Stromal cell of bone marrow (primary cell): ENCODE results near the gene PDAP1.
"Not testable (repeated sequence)": the region's sequence is repeated elsewhere in the genome, so short reads cannot be mapped to it uniquely, and the experiment has no call there.

Experiments
- DNase-seq: peaks from one replicate; pipeline ENCODE4 v3.0.0-alpha.2; 2012; ENCODE audit warnings: low read depth

PDAP1 gene

DNA sequence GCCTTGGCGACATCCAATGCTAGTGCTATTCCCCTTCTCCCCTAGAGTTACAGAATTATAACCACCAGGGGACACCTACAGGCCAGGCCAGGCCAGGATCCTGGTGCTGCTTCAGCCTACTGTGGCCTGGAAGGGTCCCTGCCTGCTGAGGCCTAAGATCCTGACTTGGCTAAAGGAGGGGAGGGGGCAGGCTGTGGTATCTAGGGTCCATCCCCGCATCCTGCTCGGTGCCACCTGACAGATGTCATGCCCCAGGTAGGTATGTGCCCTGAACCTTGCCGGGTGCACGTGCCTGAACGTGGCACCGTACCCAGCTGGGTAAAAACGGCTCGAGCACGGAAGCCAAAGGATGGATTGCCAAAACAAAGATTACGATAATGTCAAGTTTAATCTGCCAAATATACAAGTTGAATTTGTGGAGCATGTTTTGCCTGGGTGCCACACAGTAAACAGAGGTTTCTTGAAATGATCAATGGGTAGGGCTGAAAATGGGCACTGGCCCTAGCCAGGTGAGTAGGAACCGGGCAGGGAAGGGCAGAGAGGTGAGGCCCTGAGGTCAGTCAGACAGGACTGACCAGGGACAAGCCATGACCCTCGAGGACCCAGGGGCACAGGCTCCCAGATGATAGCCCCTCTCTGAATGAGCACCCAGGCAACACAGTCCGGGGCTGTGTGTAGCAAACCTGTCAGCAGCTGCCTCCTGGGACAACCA is 12.6 kb downstream of the PDAP1 start:
- DNase-seq = no peak

DNA sequence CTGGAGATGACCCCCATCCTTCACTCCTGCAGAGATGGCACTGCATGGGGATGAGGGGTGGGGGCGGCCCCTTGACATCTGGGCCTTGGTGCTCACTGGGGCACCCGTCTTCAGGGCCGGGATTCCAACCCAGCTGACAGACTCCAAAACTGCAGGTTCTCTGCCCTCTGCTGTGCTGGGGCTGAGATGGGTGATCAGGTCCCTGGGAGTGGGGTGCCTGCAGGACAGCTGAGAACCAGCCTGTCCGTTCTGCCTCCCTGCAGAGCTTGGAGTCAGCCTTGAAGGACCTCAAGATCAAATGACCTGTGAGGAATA is 14.3 kb downstream of the PDAP1 start:
- DNase-seq = no peak

DNA sequence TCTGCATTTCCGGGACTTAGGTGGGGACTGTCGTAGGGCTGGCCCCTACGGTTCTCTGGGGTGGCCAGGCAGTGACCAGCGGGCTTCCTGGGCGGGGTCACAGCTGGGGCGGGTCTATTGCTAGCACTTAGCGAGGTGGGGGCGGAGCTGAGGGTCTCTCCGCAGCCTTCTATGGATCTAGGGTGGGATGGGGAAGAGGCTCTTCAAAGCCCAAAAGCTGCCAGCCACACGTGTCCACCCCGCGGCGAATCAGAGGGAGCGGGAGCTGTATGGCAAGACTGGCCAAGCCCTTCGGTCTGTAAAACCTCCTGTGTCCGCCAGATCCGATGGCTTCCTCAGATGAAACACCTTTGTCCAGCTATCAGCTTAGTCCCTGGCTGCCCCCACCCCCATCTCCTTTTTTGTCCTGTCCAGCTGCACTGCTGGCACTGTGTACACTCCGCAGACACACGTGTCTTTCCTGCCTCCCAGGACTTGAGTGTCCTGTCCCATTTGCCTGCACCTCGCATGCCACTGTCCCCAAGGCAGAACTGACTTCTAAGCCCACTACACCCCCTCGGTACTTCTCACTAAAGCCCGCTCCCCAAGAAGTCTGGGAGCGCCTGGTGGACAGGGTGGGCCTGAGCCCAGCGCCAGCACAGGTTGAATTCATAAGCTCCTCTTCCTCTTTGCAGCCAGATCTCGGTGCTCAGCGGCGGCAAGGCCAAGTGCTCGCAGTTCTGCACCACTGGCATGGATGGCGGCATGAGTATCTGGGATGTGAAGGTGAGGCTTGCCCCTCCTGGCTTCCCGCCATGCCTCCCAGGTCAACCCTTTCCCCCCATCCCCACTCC is 14.8 kb downstream of the PDAP1 start:
- no peak for DNase-seq

DNA sequence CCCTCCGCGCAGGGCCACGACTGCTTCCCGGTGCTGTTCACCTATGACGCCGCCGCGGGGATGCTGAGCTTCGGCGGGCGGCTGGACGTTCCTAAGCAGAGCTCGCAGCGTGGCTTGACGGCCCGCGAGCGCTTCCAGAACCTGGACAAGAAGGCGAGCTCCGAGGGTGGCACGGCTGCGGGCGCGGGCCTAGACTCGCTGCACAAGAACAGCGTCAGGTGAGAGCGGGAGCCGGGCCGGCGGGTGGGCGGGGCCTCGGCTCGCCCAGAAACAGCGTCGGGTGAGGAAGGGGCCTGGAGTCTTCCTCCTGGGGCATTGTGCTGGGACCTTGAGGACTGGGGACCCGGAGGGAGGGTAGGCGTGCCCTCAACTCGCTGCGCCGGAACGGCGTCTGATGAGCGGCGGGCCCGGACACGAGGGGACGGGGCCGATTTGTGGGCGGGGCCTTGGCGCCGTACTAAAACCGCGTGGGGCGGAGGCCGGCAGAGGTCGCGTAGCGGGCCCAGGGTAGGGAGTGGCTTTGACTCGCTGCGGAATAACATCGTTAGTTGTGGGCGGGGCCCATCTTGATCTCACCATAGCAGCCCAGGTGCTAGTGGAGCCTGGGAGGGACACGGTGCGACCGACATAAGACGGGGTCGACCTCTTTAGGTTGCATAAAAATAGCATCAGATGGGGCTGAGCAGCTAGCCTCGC is 15.6 kb downstream of the PDAP1 start:
- DNase-seq = no peak

DNA sequence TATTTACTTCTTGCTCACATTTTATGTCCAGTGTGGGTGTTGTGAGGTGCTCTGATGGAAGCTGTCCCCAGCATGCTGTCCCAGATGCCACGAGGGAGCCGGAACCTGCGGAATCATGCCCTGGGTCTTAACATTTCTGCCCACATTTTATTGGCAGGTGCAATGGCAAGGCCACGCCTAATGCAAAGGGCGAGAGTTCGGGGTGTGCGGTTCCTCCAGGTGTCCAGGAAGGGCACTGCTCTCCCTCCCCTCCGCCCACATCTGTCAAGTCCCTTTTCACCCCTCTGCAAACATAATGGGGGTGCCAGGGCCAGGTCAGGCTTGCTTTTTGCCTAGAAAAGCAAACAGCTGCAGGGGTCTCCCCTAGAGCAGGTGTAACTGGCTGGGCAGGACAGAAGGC is 16.4 kb downstream of the PDAP1 start:
- DNase-seq = no peak

DNA sequence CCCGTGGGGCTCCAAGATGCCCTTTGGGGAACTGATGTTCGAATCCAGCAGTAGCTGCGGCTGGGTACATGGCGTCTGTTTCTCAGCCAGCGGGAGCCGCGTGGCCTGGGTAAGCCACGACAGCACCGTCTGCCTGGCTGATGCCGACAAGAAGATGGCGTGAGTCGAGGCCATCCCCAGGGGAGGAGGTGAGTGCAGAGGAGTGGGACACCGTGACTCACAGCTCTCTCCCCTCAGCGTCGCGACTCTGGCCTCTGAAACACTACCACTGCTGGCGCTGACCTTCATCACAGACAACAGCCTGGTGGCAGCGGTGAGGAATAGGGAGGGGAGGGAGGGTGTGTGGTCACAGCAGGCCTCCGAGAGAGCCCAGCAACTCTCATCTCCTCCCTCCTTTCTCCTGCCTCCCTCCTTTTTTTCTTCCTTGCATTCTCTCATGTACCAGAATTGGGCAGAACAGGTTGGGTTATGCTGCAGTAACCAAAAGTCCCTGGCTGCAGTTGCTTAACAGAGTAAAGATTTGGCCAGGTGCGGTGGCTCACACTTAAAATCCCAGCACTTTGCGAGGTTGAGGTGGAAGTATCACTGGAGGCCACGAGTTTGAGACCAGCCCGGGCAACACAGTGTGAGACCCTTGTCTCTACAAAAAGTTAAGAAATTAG is 17.3 kb downstream of the PDAP1 start:
- DNase-seq = no peak

DNA sequence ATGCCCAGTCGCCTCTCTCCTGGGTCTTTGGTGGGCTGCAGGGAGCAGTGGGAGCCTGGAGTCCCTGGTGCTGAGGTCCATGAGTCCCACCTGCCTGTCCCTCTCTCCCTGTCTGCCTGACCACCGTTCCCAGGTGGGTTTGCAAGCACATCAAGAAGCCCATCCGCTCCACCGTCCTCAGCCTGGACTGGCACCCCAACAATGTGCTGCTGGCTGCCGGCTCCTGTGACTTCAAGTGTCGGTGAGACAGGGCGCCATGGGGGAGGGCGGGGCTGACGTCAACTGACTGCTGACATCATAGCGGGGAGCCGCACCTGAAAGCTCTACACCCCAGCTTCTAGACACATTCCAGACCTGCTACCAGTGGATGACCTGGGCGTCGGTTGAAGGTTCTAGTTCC is 18.6 kb downstream of the PDAP1 start:
- no peak for DNase-seq

DNA sequence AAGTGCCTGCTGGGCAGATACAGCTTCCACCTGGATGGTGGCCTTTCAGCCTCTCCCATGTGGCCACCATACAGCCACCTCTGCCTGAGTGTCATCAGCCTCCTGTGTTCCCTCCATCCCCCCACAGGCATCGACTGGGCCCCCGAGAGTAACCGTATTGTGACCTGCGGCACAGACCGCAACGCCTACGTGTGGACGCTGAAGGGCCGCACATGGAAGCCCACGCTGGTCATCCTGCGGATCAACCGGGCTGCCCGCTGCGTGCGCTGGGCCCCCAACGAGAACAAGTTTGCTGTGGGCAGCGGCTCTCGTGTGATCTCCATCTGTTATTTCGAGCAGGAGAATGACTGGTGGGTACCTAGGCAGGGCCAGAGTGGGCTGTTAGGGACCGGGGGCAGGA is 20.5 kb downstream of the PDAP1 start:
- DNase-seq = no peak

DNA sequence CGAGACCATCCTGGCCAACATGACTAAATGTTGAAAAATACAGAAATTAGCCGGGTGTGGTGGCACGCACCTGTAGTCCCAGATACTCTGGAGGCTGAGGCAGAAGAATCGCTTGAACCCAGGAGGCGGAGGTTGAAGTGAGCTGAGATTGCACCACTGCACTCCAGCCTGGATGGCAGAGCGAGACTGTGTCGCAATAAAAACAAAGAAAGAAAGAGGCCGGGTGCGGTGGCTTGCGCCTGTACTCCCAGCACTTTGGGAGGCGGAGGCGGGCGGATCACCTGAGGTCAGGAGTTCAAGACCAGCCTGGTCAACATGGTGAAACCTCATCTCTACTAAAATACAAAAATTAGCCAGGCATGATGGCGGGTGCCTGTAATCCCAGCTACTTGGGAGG is 21.2 kb downstream of the PDAP1 start:
- DNase-seq = not testable (repeated sequence)

DNA sequence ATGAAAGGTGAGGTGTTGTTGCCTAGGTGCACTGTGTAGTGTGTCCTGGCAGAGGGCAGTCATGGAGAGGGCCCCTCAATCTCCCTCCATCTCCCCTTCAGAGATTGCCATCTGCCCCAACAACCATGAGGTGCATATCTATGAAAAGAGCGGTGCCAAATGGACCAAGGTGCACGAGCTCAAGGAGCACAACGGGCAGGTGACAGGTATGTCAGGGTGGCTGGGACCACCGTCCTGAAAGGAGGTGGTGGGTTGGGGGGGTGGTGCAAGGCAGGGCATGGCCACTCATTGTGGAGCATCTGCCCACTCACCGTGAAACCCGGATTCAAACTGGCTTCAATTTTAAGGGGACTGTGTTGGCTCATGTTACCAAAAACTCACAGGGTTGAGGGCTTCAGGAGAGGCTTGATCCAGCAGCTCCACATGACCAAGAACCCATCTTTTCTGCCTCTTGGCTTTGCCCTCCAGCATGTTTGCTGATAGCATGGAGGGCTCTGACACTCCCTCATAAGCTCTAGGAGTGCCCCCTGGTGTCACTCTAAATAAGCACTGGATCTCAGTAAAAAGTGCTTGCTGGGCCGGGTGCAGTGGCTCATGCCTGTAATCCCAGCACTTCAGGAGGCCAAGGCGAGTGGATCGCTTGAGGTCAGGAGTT is 21.7 kb downstream of the PDAP1 start:
- DNase-seq = no peak

DNA sequence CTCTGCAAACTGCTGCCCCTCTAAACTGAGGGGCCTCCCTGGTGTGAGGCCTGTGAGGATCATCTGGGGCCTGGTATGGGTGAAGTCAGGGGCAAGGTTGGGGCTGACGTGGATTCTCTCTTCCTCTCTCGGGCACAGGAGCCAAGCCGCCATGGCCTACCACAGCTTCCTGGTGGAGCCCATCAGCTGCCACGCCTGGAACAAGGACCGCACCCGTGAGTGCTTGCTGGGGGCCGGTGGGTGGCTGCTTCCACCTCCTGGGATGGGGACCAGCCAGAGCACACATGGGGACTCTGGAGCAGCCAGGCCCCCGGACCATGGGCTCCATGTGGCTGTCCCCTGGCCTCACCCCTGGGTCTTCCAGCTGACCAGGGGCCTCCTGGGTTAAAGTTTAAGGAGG is 22.8 kb downstream of the PDAP1 start:
- no peak for DNase-seq

DNA sequence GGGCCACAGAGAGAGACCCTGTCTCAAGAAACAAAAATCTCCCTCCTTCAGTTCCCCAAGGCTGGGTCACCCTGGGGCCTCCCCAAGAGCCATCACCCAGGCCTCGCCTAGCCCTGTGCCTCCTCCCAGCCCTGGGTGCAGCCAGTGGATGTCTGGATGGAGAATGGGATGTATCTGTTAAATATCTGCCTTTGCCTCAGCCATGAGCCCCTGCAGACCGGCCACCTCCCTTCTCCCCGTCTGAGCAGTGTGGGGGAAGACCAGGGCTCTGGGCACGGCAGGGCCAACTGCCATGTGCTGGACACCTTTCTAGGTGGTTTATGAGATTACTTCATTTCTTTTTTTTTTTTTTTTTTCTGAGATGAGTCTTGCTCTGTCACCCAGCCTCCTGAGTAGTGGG is 23.9 kb downstream of the PDAP1 start:
- DNase-seq = no peak

DNA sequence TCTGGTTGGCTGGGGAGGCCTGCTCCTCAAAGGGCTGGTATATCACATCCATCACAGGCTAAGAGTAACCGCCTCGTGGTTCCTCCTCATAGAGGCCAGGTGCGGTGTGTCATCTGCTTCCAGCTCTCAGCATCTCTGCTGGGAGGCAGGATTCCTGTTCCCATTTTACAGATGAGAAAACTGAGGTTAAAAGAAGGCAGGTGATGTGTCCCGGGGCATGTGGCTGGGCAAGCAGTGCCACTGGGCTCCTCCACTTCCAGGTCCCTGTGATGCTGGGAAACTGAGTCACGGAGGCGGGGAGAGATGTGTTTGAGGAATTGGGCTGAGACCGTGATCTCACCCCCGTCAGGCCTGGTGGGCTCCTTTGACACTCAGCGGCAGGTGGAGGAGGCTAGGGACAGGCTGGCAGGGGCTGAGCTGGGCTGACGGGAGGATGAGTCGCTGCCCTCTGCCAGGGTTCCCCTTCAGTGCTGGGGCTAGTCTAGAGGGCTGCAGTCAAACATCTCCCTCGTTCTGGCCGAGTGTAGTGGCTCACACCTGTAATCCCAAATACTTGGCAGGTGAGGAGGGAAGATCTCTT is 24.5 kb downstream of the PDAP1 start:
- DNase-seq = no peak

DNA sequence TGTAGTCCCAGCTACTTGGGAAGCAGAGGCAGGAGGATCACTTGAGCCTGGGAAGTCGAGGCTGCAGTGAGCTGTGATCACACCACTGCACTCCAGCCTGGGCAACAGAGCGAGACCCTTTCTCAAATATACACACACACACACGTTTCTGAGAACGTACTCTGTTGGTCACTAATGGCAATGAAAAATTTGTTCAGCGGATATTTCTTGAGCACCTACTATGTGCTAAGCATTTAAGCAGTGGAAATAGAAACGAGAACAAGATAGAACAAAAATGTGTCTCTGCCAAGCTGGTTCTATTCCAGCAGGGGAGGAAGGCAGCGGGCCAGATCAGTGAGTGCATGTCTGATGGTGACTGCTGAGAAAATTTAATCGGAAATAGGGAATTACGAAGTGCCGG is 25.2 kb downstream of the PDAP1 start:
- no peak for DNase-seq

DNA sequence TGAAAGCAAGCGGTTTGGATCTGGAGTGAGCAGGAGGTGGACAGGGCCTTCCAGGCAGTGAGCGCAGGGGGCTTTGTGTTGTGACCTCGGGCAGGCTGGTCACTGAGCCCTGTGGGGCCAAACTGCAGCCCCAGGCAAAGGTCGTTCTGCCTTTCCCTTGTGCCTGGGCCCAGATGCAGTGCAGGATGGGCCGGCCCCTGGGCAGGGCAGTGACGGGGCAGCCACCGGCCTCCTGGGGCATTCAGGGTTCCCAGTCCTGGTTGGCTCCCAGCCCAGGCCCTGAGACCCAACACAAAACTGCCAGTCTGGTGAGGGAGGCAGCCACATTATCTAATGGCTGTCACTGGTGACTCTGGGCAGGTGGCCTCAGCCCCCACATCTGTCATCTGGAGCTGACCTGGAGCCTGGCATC is 26.7 kb downstream of the PDAP1 start:
- no peak for DNase-seq

DNA sequence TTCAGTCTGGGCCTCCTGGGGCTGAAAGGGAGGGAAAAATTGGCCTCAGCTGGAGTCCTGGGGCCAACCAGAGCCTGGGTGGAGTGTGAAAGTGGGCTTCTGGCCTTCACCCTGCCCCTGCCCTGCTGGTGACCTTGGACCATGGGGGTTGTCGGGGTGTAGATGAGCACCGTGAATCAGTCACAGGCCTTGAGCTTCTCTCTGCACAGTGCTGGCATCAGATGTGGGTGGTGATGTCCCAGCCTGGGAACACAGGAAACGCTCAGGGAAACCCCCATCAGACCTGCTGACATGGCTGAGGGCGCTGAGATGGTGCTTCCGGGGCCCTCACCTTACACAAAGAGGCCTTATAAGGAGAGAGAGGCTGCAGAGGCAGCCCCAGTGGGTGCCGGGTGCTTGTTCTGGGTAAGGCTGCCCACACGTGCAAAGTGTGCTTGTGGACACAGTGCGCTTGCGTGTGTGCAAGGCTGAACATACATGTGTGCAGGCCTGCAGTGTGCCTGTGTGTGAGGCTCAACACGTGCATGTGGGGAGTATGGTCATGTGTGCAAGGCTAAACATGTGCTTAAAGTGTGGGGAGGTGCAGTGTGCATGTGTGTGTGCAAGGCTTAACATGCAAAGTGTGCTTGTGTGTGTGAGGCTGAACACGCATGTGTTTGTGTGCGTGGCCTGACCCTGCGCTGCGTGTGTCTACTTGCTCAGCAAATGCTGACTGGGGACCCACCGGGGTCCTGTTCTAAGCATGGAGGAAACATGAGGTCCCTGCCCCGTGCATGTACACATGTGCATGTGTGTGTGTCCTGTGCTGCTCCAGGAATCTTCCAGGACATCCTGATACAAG is 27.4 kb downstream of the PDAP1 start:
- DNase-seq = no peak

DNA sequence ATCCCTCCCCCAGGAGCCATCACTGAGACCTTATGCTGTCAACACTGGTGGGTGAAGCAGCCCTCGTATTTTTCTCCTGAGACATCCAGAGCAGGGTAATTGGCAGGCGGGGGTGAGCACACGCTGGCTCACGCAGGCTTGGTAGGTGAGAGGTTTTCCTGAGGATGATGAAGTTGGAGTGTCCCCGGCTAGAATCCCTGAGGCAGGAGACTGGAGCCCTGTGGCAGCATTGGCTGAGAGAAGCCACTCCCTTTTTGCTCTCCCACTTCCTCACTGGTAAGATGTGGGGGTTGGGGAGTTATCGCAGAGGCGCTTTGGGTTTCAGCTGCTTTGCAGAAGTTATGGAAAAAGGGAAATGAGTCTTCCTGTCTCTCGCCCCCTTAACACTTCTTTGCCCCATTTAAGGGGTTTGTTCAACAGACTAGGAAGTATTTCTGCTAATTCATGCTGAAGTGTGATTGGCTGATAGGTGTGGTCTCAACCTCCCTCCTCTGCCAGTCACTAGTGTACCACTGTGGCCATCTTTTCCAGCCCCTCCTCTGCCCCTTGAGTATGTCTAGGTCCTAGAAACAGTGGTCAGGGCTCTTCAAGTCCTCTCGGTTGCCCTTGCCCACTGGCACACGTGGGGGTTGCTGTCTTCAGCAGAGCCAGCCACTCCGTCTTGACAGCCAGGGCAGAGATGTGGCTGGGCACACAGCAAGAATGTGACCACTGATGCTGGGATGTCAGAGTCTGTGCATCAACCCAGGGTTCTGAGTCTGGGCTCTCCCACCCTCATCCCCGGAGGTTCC is 28.2 kb downstream of the PDAP1 start:
- DNase-seq = no peak

DNA sequence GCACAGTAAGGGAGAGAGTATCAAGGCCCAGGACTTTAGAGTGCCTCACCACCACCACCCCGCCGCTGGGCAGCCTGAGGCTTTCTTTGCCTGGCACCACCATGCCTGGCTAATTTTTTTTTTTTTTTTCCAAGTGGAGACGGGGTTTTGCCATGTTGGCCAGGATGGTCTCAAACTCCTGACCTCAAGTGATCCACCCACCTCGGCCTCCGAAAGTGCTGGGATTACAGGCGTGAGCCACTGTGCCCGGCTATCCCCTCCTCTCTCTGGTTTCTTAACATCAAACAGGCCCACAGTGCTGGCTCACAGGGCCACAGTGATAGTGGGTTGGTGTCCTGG is 28.7 kb downstream of the PDAP1 start:
- DNase-seq = not testable (repeated sequence)

DNA sequence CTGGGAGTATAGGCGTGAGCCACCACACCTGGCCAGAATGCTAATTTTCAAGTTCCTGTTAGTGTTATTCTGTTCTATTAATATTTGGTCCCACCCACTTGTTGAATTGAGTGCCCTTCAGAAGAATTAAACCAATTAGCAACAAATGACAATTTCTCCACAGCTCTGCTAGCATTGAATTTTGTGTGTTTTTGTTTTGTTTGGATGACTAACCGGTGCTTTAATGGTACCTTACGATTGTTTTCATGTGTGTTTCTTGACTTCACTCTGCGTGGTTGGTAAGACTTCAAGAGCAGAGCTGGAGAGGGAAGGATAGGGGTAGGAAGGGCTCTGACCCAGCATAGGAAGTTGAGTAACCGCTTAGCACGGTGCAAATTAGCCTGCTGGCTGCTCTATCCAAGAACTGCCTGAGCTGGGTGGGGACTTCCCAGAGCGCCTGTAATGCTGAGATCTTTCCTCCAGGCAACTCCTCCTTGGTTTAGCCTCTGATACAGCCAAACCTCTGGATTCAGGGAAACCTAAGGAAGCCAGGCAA is 29.3 kb downstream of the PDAP1 start:
- peak; percentile 95 for DNase-seq
